Stimulated activated CD4-positive, alpha-beta T cell treated with anti-CD3 and anti-CD28 coated beads, TNF-alpha, amount 100 ng/mL, for 24 hours (primary cell): ENCODE measurements around the gene FSHB.
"Not testable (repeated sequence)": the region's sequence is repeated elsewhere in the genome, so short reads cannot be mapped to it uniquely, and the experiment has no call there.

Experiments
- DNase-seq, 3 experiments: peaks; one replicate each; pipeline ENCODE4 v3.0.0-alpha.2; 2020; ENCODE audit warnings: low read depth in 3 of 3

FSHB gene

GRCh38 chr11:30268638-30269037, 37.8 kb downstream of the FSHB start:
- DNase-seq = not testable (repeated sequence)

- no peak for DNase-seq
Observed at GRCh38 chr11:30270671-30271070, 39.9 kb downstream of the FSHB start.

- DNase-seq = no peak
Observed at GRCh38 chr11:30277176-30277575, 46.4 kb downstream of the FSHB start.

- DNase-seq = no peak
Observed at GRCh38 chr11:30279796-30280195, 49.0 kb downstream of the FSHB start.

- DNase-seq = no peak
Observed at GRCh38 chr11:30281476-30282288, 50.9 kb downstream of the FSHB start.

- DNase-seq = no peak
Observed at GRCh38 chr11:30282289-30282631, 51.4 kb downstream of the FSHB start.
